PC-9 (cell line): Measurements from ENCODE around the gene CCL4. TPM values are rescaled to one million over a fixed set of nuclear protein-coding genes. Genes with fewer than 3 reads are reported as not detected.

Experiments
- BruUV-seq: library from RNA; stranded (reverse); fragments of 400-500 nt; replicated peaks from 2 replicates; lab custom pipeline; 2021; lab: Mats Ljungman, UMichigan
- CTCF ChIA-PET: fragments of 300-600 bp; sonication (Branson Sonifier 250); formaldehyde crosslinking; loops from one replicate; lab custom pipeline; 2022; ENCODE audit warnings: antibody characterized with exemption; lab: Charles Lee
- POLR2A ChIA-PET: fragments of 300-600 bp; sonication (Branson Sonifier 250); formaldehyde crosslinking; loops from one replicate; lab custom pipeline; 2022; ENCODE audit warnings: antibody characterized with exemption; ENCODE audit not compliant: unreplicated experiment; lab: Charles Lee
- DNase-seq, 2 experiments: peaks; one replicate each; pipeline versions ENCODE4 v3.0.0 to v3.0.0-alpha.2; 2015 to 2022; ENCODE audit warnings: mixed read lengths in 1 of 2
- H2AFZ ChIP-seq: fragments of 200-600 bp; sonication (generic); 2 replicates; pipeline ENCODE4 v1.8.1; 2017; ENCODE audit warnings: antibody characterized with exemption
- H3F3A ChIP-seq: fragments of 200-600 bp; sonication (generic); 2 replicates; pipeline ENCODE4 v1.8.1; 2017; ENCODE audit warnings: antibody characterized with exemption, mild to moderate bottlenecking, low read depth; ENCODE audit not compliant: insufficient read depth
- H3K27ac ChIP-seq: fragments of 200-600 bp; sonication (generic); 2 replicates; pipeline ENCODE4 v1.6.1; 2016; ENCODE audit warnings: mixed run types
- H3K27me3 ChIP-seq: fragments of 200-600 bp; sonication (generic); 2 replicates; pipeline ENCODE4 v1.6.1; 2016; ENCODE audit warnings: low read depth, mixed run types; ENCODE audit not compliant: insufficient read depth
- H3K36me3 ChIP-seq: fragments of 200-600 bp; sonication (generic); 2 replicates; pipeline ENCODE4 v1.6.1; 2016; ENCODE audit warnings: low read depth, mixed run types
- H3K4me1 ChIP-seq: fragments of 200-600 bp; sonication (generic); replicated peaks from 2 replicates; pipeline ENCODE4 v1.6.1; 2016; ENCODE audit warnings: mixed run types; ENCODE audit not compliant: insufficient read depth
- H3K4me2 ChIP-seq: fragments of 200-600 bp; sonication (generic); 2 replicates; pipeline ENCODE4 v1.6.1; 2017; ENCODE audit warnings: mixed run types
- H3K4me3 ChIP-seq: fragments of 200-600 bp; sonication (generic); 2 replicates; pipeline ENCODE4 v1.6.1; 2016; ENCODE audit warnings: mixed run types
- H3K79me2 ChIP-seq: fragments of 200-600 bp; sonication (generic); 2 replicates; pipeline ENCODE4 v1.6.1; 2017; ENCODE audit warnings: low read depth, mixed run types
- H3K9me2 ChIP-seq: fragments of 200-600 bp; sonication (generic); 2 replicates; pipeline ENCODE4 v1.8.1; 2017; ENCODE audit warnings: mild to moderate bottlenecking; ENCODE audit not compliant: insufficient read depth
- H3K9me3 ChIP-seq: fragments of 200-600 bp; sonication (generic); 2 replicates; pipeline ENCODE4 v1.8.1; 2016; ENCODE audit warnings: low read depth; ENCODE audit not compliant: insufficient read depth
- H4K20me1 ChIP-seq: fragments of 200-600 bp; sonication (generic); 2 replicates; pipeline ENCODE4 v1.8.1; 2017; ENCODE audit not compliant: insufficient read depth
- CTCF ChIP-seq: fragments of 200-600 bp; sonication (generic); conservative IDR thresholded peaks from 2 replicates; pipeline ENCODE4 v1.6.1; 2017; ENCODE audit warnings: mixed run types, antibody characterized with exemption, mild to moderate bottlenecking, moderate library complexity
- EZH2 ChIP-seq: fragments of 200-600 bp; sonication (generic); IDR thresholded peaks from 2 replicates; pipeline ENCODE4 v1.8.0; 2017; ENCODE audit warnings: antibody characterized with exemption, low read depth
- intact Hi-C: fragments of 100-400 bp; cut with micrococcal nuclease; formaldehyde crosslinking; loops from one replicate; pipeline ENCODE4 v1.10.0; 2022; ENCODE audit not compliant: unreplicated experiment
- total RNA-seq: library from RNA; stranded (reverse); gene quantifications from 2 replicates; pipeline ENCODE4 v1.2.3, GENCODE V29; 2021

Gene CCL4
- total RNA-seq, 1 experiment from 2014 or later, result not detected

GRCh38 chr17:36151891-36152638, 48.4 kb downstream of the CCL4 start:
- no peaks in the 10 kb centered on the region for H3K79me2 ChIP-seq
- no peaks in the 10 kb centered on the region for H4K20me1 ChIP-seq
- H3K27me3 ChIP-seq, result peaks cover 41% of the 10 kb centered on the region
- BruUV-seq, result no TSS peak
- H3K9me3 ChIP-seq, result no peaks in the 10 kb centered on the region
- POLR2A ChIA-PET, result no interaction called here
- no peaks in the 10 kb centered on the region for H3K9me2 ChIP-seq
- H3K4me3 ChIP-seq, result no peak overlapping the region
- no peak overlapping the region for H2AFZ ChIP-seq
- no peaks in the 10 kb centered on the region for H3K4me1 ChIP-seq
- H3K27ac ChIP-seq, result no peak overlapping the region
- TF ChIP-seq CTCF (no peak), EZH2 (no peak)
- DNase-seq, result no peak
- H3K36me3 ChIP-seq, result no peaks in the 10 kb centered on the region
- intact Hi-C loops, result no loop called here
- no peak overlapping the region for H3K4me2 ChIP-seq
- no peaks in the 10 kb centered on the region for H3F3A ChIP-seq
- CTCF ChIA-PET, result no interaction called here

- Histone ChIP-seq H3K36me3 (no peaks in the 10 kb centered on the region), H3K79me2 (no peaks in the 10 kb centered on the region), H3K9me2 (no peaks in the 10 kb centered on the region), H4K20me1 (no peaks in the 10 kb centered on the region), H3K27me3 (peaks cover 42% of the 10 kb centered on the region), H3K27ac (no peak overlapping the region), H2AFZ (no peak overlapping the region), H3K9me3 (no peaks in the 10 kb centered on the region), H3K4me3 (no peak overlapping the region), H3K4me2 (no peak overlapping the region), H3K4me1 (no peaks in the 10 kb centered on the region), H3F3A (no peaks in the 10 kb centered on the region)
- CTCF ChIA-PET, result no interaction called here
- intact Hi-C loops, result no loop called here
- DNase-seq, result no peak
- BruUV-seq, result no TSS peak
- POLR2A ChIA-PET, result no interaction called here
- TF ChIP-seq CTCF (no peak), EZH2 (no peak)
Measured at GRCh38 chr17:36152639-36153120, 49.1 kb downstream of the CCL4 start.

- Histone ChIP-seq H3K4me2 (no peak overlapping the region), H3K36me3 (no peaks in the 10 kb centered on the region), H3K4me3 (no peak overlapping the region), H3K27ac (no peak overlapping the region), H2AFZ (no peak overlapping the region), H3F3A (no peaks in the 10 kb centered on the region), H4K20me1 (no peaks in the 10 kb centered on the region), H3K4me1 (no peaks in the 10 kb centered on the region), H3K9me2 (no peaks in the 10 kb centered on the region), H3K79me2 (no peaks in the 10 kb centered on the region), H3K27me3 (peaks cover 42% of the 10 kb centered on the region), H3K9me3 (no peaks in the 10 kb centered on the region)
- ChIA-PET POLR2A (no interaction called here), CTCF (no interaction called here)
- no TSS peak for BruUV-seq
- no peak for TF ChIP-seq EZH2
- no peak for TF ChIP-seq CTCF
- intact Hi-C loops, result no loop called here
- no peak for DNase-seq
Measured at GRCh38 chr17:36153895-36154610, 50.4 kb downstream of the CCL4 start.

Other genes with a start within 250 kb of the CCL4 start
- not detected in 2 replicates for gene HEATR9, start 234.9 kb upstream of the CCL4 start, total RNA-seq
- not detected in 2 replicates for gene CCL5, start 223.5 kb upstream of the CCL4 start, total RNA-seq
- gene RDM1, start 173.1 kb upstream of the CCL4 start, total RNA-seq, result 14.5 and 15.5 TPM in 2 replicates
- gene LYZL6, start 160.1 kb upstream of the CCL4 start, total RNA-seq, result not detected in 2 replicates
- not detected in 2 replicates for gene CCL16, start 122.3 kb upstream of the CCL4 start, total RNA-seq
- not detected in 2 replicates for gene CCL14, start 117.1 kb upstream of the CCL4 start, total RNA-seq
- gene CCL15, start 102.3 kb upstream of the CCL4 start, total RNA-seq, result not detected in 2 replicates
- gene CCL23, start 85.9 kb upstream of the CCL4 start, total RNA-seq, result not detected in 2 replicates
- gene CCL18, start 39.6 kb upstream of the CCL4 start, total RNA-seq, result not detected in 2 replicates
- not detected in 2 replicates for gene CCL3, start 13.7 kb upstream of the CCL4 start, total RNA-seq
- 13.8 and 18.6 TPM in 2 replicates for gene TBC1D3B, start 72.8 kb downstream of the CCL4 start, total RNA-seq
- gene CCL3L1, start 92.9 kb downstream of the CCL4 start, total RNA-seq, result not detected in 2 replicates
- not detected in 2 replicates for gene CCL4L2, start 107.2 kb downstream of the CCL4 start, total RNA-seq
- 0.50 and 0.81 TPM in 2 replicates for gene TBC1D3I, start 160.7 kb downstream of the CCL4 start, total RNA-seq
- not detected in 2 replicates for gene TBC1D3G, start 220.1 kb downstream of the CCL4 start, total RNA-seq